ENCODE results near the gene CRAMP1.
A peak's percentile ranks its signal among the peaks of the same experiment; 100 is the strongest.

Gene CRAMP1

DNA sequence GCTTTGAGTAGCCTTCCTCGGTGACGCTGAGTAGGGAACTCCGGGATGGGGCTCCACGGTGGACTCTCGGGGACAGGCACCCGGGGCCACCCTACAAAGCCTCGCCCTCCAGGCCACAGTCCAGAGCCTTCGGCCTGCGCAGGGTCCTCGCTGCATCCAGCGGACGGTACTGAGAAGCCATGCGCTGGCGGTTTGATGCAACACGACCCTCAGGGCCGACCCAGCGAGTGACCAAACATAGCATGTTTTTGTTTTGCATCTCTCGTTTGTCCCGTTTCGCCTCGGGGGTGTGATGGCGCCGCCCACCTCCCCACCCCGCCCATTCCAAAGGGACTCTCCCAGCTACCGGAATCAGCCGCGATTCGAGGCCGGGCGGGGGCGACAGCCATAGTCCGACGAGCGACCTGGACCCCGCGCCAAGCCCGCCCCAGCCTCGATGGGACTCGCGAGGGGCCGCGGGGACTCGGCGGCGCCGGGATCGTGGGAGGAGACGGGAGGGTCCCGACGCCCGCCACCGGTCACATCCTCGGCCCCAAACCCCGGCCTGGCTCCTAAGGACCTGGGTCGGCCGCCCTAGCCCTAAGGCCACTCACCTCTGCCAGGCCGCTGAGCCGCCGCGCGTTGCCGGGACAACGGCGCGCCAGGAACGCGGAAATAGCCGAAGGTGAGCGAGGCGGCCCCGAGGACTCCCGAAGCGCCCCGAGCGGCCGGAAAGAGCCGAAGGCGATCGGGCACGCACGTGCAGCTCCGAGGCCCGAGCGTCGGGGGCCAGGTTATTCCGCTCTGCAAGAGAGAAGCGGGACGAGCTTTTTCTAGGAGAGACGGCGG, 1.9 kb upstream of the CRAMP1 start (continued):
- TF ChIP-seq AEBP2 (tag by site-specific recombination; IDR thresholded peaks at IDR 0.05; ENCODE audit: borderline replicate concordance) (no peak), ZBTB1 (tag by site-specific recombination; IDR thresholded peaks at IDR 0.05) (no peak), ZNF2 (tag by site-specific recombination; IDR thresholded peaks at IDR 0.05) (0 out of 2 replicates have a peak, but pooled peaks have one; percentile 34), HOXA7 (CRISPR knock-in tag; IDR thresholded peaks at IDR 0.05; ENCODE audit: borderline replicate concordance) (no peak), ZBTB21 (tag by site-specific recombination; IDR thresholded peaks at IDR 0.05) (no peak), ZNF266 (tag by site-specific recombination; IDR thresholded peaks at IDR 0.05; ENCODE audit: low read depth) (no peak), ZNF692 (tag by site-specific recombination; IDR thresholded peaks at IDR 0.05) (no peak), GLIS1 (tag by site-specific recombination; IDR thresholded peaks at IDR 0.05) (no peak), ZNF777 (tag by site-specific recombination; IDR thresholded peaks at IDR 0.05; ENCODE audit: borderline replicate concordance) (no peak; the same call in 1 of the 2 replicates), ZNF324 (tag by site-specific recombination; IDR thresholded peaks at IDR 0.05) (peak; percentile 61; the same call in 1 of the 2 replicates), INSM2 (tag by site-specific recombination; IDR thresholded peaks at IDR 0.05) (no peak; the same call in 1 of the 2 replicates), ZNF391 (tag by site-specific recombination; IDR thresholded peaks at IDR 0.05; ENCODE audit: borderline replicate concordance, low read depth) (no peak), KLF8 (tag by site-specific recombination; IDR thresholded peaks at IDR 0.05) (peak; percentile 26; the same call in 1 of the 2 replicates), ZNF514 (tag by site-specific recombination; IDR thresholded peaks at IDR 0.05) (no peak), YY2 (tag by site-specific recombination; IDR thresholded peaks at IDR 0.05) (peak; percentile 47; the same call in 1 of the 2 replicates), ZSCAN23 (tag by site-specific recombination; IDR thresholded peaks at IDR 0.05) (no peak), IKZF3 (tag by site-specific recombination; IDR thresholded peaks at IDR 0.05) (no peak; the same call in 1 of the 2 replicates), PRDM10 (tag by site-specific recombination; IDR thresholded peaks at IDR 0.05) (peak; percentile 33; the same call in 1 of the 2 replicates), ZFP41 (tag by site-specific recombination; IDR thresholded peaks at IDR 0.05; ENCODE audit: borderline replicate concordance) (no peak), ZIC2 (tag by site-specific recombination; IDR thresholded peaks at IDR 0.05) (no peak), ZNF654 (tag by site-specific recombination; IDR thresholded peaks at IDR 0.05; ENCODE audit: low read depth) (no peak), ZNF248 (tag by site-specific recombination; IDR thresholded peaks at IDR 0.05) (no peak), ZNF18 (tag by site-specific recombination; IDR thresholded peaks at IDR 0.05) (no peak), ZNF48 (tag by site-specific recombination; IDR thresholded peaks at IDR 0.05) (no peak)
- TF ChIP-seq, protein P1, sequence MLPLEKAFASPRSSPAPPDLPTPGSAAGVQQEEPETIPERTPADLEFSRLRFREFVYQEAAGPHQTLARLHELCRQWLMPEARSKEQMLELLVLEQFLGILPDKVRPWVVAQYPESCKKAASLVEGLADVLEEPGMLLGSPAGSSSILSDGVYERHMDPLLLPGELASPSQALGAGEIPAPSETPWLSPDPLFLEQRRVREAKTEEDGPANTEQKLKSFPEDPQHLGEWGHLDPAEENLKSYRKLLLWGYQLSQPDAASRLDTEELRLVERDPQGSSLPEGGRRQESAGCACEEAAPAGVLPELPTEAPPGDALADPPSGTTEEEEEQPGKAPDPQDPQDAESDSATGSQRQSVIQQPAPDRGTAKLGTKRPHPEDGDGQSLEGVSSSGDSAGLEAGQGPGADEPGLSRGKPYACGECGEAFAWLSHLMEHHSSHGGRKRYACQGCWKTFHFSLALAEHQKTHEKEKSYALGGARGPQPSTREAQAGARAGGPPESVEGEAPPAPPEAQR (tag by site-specific recombination; IDR thresholded peaks at IDR 0.05) = no peak
- TF ChIP-seq, protein P2, sequence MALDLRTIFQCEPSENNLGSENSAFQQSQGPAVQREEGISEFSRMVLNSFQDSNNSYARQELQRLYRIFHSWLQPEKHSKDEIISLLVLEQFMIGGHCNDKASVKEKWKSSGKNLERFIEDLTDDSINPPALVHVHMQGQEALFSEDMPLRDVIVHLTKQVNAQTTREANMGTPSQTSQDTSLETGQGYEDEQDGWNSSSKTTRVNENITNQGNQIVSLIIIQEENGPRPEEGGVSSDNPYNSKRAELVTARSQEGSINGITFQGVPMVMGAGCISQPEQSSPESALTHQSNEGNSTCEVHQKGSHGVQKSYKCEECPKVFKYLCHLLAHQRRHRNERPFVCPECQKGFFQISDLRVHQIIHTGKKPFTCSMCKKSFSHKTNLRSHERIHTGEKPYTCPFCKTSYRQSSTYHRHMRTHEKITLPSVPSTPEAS (tag by site-specific recombination; IDR thresholded peaks at IDR 0.05) = no peak
